GM23338 (cell line): Measurements from ENCODE around the gene RNF157. TPM values are rescaled to one million over a fixed set of nuclear protein-coding genes. Genes with fewer than 3 reads are reported as not detected.

ENCODE experiments used
- ATAC-seq: fragments of 200-7000 bp; cut with Tn5 transposase; 3 replicates; pipeline ENCODE4 v1.9.1; 2020
- DNase-seq: peaks from one replicate; pipeline ENCODE4 v3.0.0-alpha.2; 2015; ENCODE audit warnings: low spot score
- H2AFZ ChIP-seq: fragments of 200-600 bp; sonication (generic); 2 replicates; pipeline ENCODE4 v1.8.0; 2016; ENCODE audit warnings: antibody characterized with exemption, mild to moderate bottlenecking, moderate library complexity
- H3F3A ChIP-seq: fragments of 200-600 bp; sonication (generic); replicated peaks from 2 replicates; pipeline ENCODE4 v1.8.0; 2017; ENCODE audit warnings: antibody characterized with exemption, mixed run types, low read depth
- H3K27ac ChIP-seq: fragments of 200-600 bp; sonication (generic); 2 replicates; pipeline ENCODE4 v1.6.1; 2016; ENCODE audit warnings: low read depth
- H3K27me3 ChIP-seq: fragments of 200-600 bp; sonication (generic); 2 replicates; pipeline ENCODE4 v1.8.0; 2016; ENCODE audit warnings: mild to moderate bottlenecking, mixed run types, moderate library complexity; ENCODE audit not compliant: insufficient read depth
- H3K36me3 ChIP-seq: fragments of 200-600 bp; sonication (generic); 2 replicates; pipeline ENCODE4 v1.8.0; 2016; ENCODE audit warnings: mild to moderate bottlenecking; ENCODE audit not compliant: insufficient read depth
- H3K4me1 ChIP-seq: fragments of 200-600 bp; sonication (generic); 2 replicates; pipeline ENCODE4 v1.8.0; 2016; ENCODE audit warnings: mild to moderate bottlenecking, moderate library complexity; ENCODE audit not compliant: insufficient read depth
- H3K4me2 ChIP-seq: fragments of 200-600 bp; sonication (generic); 2 replicates; pipeline ENCODE4 v1.7.1; 2017; ENCODE audit warnings: mixed run types
- H3K4me3 ChIP-seq: fragments of 200-600 bp; sonication (generic); 2 replicates; pipeline ENCODE4 v1.6.1; 2016; ENCODE audit warnings: mixed run types
- H3K79me2 ChIP-seq: fragments of 200-600 bp; sonication (generic); replicated peaks from 2 replicates; pipeline ENCODE4 v1.8.0; 2017; ENCODE audit warnings: mild to moderate bottlenecking; ENCODE audit not compliant: insufficient read depth
- H3K9me2 ChIP-seq: fragments of 200-600 bp; sonication (generic); 2 replicates; pipeline ENCODE4 v1.8.0; 2017; ENCODE audit not compliant: insufficient read depth
- H4K20me1 ChIP-seq: fragments of 200-600 bp; sonication (generic); replicated peaks from 2 replicates; pipeline ENCODE4 v1.8.0; 2017; ENCODE audit warnings: mild to moderate bottlenecking; ENCODE audit not compliant: insufficient read depth
- H3K27ac Mint-ChIP-seq: 2 replicates; pipeline ENCODE4 v1.8.0; 2020; ENCODE audit warnings: inconsistent platforms, mild to moderate bottlenecking, moderate library complexity, mixed read lengths
- H3K27me3 Mint-ChIP-seq: 3 replicates; pipeline ENCODE4 v1.8.0; 2022; ENCODE audit warnings: low read depth, mild to moderate bottlenecking, moderate library complexity, mixed read lengths, inconsistent platforms; ENCODE audit not compliant: insufficient read depth, poor library complexity
- H3K36me3 Mint-ChIP-seq: 3 replicates; pipeline ENCODE4 v1.8.0; 2021; ENCODE audit warnings: low read depth, mild to moderate bottlenecking, inconsistent platforms, moderate library complexity, mixed read lengths
- H3K4me1 Mint-ChIP-seq: 3 replicates; pipeline ENCODE4 v1.8.0; 2020; ENCODE audit warnings: mild to moderate bottlenecking, inconsistent platforms, mixed read lengths
- H3K4me3 Mint-ChIP-seq: 3 replicates; pipeline ENCODE4 v1.8.0; 2021; ENCODE audit warnings: moderate library complexity, mild to moderate bottlenecking, inconsistent platforms, mixed read lengths
- H3K9me3 Mint-ChIP-seq: 3 replicates; pipeline ENCODE4 v1.8.0; 2020; ENCODE audit warnings: moderate library complexity, mild to moderate bottlenecking, inconsistent platforms, mixed read lengths
- CREB1 ChIP-seq: fragments of 250-450 bp; sonication (Bioruptor Pico); IDR thresholded peaks from 2 replicates; pipeline ENCODE4 v1.5.0; 2020; ENCODE audit warnings: low read depth, mild to moderate bottlenecking, moderate library complexity
- EZH2 ChIP-seq: fragments of 200-600 bp; sonication (generic); IDR thresholded peaks from one replicate; pipeline ENCODE4 v1.8.0; 2017; ENCODE audit warnings: antibody characterized with exemption, mild to moderate bottlenecking, low read depth; ENCODE audit not compliant: unreplicated experiment
- EZH2phosphoT487 ChIP-seq: fragments of 200-600 bp; sonication (generic); IDR thresholded peaks from one replicate; pipeline ENCODE4 v1.8.1; 2018; ENCODE audit warnings: antibody characterized with exemption; ENCODE audit not compliant: unreplicated experiment
- JUNB ChIP-seq: IDR thresholded peaks from one replicate; pipeline ENCODE4 v1.6.1; 2016; ENCODE audit warnings: antibody characterized with exemption; ENCODE audit not compliant: unreplicated experiment
- NANOG ChIP-seq: IDR thresholded peaks from 2 replicates; pipeline ENCODE4 v1.6.1; 2016; ENCODE audit warnings: antibody characterized with exemption, borderline replicate concordance
- POLR2AphosphoS5 ChIP-seq: IDR thresholded peaks from 2 replicates; pipeline ENCODE4 v1.6.1; 2016; ENCODE audit warnings: antibody characterized with exemption, low read depth
- STAT1 ChIP-seq: IDR thresholded peaks from one replicate; pipeline ENCODE4 v1.6.1; 2016; ENCODE audit warnings: antibody characterized with exemption; ENCODE audit not compliant: unreplicated experiment
- ZNF114 ChIP-seq: fragments of 250-450 bp; sonication (Bioruptor Pico); IDR thresholded peaks from 2 replicates; pipeline ENCODE4 v1.5.0; 2020; ENCODE audit warnings: mild to moderate bottlenecking, moderate library complexity
- ZNF331 ChIP-seq: fragments of 250-450 bp; sonication (Bioruptor Pico); IDR thresholded peaks from 2 replicates; pipeline ENCODE4 v1.5.0; 2020; ENCODE audit warnings: low read depth, mild to moderate bottlenecking, moderate library complexity
- polyA plus RNA-seq: library from polyadenylated mRNA; unstranded; fragments of >200 nt; fragmentation: Nextera tagmentation; extraction: Ambion mirVana; gene quantifications from 2 replicates; pipeline ENCODE4 v1.2.1, GENCODE V29; 2016
- total RNA-seq: library from RNA; depleted of rRNA; stranded (reverse); fragments of >200 nt; shearing (Covaris generic); gene quantifications from 2 replicates; pipeline ENCODE4 v1.2.3, GENCODE V29; 2014
- TF ChIP-seq, protein P1 (sequence below): IDR thresholded peaks from 2 replicates; pipeline ENCODE4 v1.6.1; 2016; ENCODE audit warnings: antibody characterized with exemption
- TF ChIP-seq, protein P2 (sequence below): fragments of 250-450 bp; sonication (Bioruptor Pico); IDR thresholded peaks from 2 replicates; pipeline ENCODE4 v1.5.0; 2020; ENCODE audit warnings: mild to moderate bottlenecking, moderate library complexity
- TF ChIP-seq, protein P3 (sequence below), 2 experiments: fragments of 200-600 bp in 1 of 2; sonication (generic) in 1 of 2; conservative IDR thresholded peaks; 2 replicates each; pipeline versions ENCODE4 v1.5.1 to v1.6.1; 2016 to 2017; ENCODE audit warnings: antibody characterized with exemption in 2 of 2, low read depth in 2 of 2, mild to moderate bottlenecking in 2 of 2, moderate library complexity in 1 of 2
- TF ChIP-seq, protein P4 (sequence below): IDR thresholded peaks from one replicate; pipeline ENCODE4 v1.6.1; 2018; ENCODE audit warnings: antibody characterized with exemption; ENCODE audit not compliant: unreplicated experiment

Gene RNF157
- total and polyA plus RNA-seq, 2 experiments from 2014 or later: 7.8 to 11.7 TPM

DNA sequence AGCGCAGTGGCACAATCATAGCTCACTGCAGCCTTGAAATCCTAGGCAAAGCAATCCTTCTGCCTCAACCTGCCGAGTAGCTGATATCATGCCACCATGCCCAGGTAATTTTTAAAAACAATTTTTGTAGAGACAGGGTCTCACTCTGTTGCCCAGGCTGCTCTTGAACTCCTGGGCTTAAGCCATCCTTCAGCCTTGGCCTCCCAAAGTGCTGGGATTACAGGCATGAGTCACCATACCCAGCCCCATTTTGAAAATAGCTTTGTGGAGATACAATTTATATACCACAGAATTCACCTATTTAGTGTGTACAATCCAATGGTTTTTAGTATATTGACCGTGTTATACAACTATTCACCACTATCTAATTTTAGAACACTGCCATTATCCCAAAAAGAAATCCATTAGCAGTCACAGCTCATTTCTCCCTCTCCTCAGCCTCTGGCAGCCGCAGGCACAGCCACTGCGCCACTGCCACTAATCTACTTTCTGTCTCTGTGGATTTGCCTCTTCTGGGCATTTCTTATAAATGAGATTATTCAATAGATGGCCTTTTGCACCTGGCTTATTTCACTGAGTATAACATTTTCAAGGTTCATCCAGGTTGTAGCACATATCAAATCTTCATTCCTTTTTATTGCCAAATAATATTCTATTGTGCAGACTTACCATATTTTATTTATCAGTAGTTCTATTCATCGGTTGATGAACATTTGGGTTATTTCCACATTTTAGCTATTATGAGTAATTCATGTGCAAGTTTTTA, 6.5 kb downstream of the RNF157 start:
- no peak overlapping the region for H3K4me3 ChIP-seq
- H3K4me3 Mint-ChIP-seq: no peak overlapping the region
- H4K20me1 ChIP-seq: peaks cover 4% of the 10 kb centered on the region
- H3K27ac Mint-ChIP-seq: no peak overlapping the region; the same call in 1 of the 2 replicates
- H3K9me2 ChIP-seq: no peaks in the 10 kb centered on the region
- H3K27ac ChIP-seq: no peak overlapping the region
- no peaks in the 10 kb centered on the region for H3K36me3 ChIP-seq
- H3K27me3 ChIP-seq: peaks cover 18% of the 10 kb centered on the region
- H3K4me1 Mint-ChIP-seq: no peaks in the 10 kb centered on the region
- H2AFZ ChIP-seq: no peak overlapping the region
- TF ChIP-seq, protein P1, sequence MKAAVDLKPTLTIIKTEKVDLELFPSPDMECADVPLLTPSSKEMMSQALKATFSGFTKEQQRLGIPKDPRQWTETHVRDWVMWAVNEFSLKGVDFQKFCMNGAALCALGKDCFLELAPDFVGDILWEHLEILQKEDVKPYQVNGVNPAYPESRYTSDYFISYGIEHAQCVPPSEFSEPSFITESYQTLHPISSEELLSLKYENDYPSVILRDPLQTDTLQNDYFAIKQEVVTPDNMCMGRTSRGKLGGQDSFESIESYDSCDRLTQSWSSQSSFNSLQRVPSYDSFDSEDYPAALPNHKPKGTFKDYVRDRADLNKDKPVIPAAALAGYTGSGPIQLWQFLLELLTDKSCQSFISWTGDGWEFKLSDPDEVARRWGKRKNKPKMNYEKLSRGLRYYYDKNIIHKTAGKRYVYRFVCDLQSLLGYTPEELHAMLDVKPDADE: no peak
- TF ChIP-seq CREB1 (no peak), STAT1 (no peak), EZH2 (no peak), EZH2phosphoT487 (no peak), POLR2AphosphoS5 (no peak), ZNF331 (CRISPR knock-in tag) (no peak), NANOG (no peak), JUNB (no peak), ZNF114 (CRISPR knock-in tag) (no peak)
- TF ChIP-seq, protein P2, sequence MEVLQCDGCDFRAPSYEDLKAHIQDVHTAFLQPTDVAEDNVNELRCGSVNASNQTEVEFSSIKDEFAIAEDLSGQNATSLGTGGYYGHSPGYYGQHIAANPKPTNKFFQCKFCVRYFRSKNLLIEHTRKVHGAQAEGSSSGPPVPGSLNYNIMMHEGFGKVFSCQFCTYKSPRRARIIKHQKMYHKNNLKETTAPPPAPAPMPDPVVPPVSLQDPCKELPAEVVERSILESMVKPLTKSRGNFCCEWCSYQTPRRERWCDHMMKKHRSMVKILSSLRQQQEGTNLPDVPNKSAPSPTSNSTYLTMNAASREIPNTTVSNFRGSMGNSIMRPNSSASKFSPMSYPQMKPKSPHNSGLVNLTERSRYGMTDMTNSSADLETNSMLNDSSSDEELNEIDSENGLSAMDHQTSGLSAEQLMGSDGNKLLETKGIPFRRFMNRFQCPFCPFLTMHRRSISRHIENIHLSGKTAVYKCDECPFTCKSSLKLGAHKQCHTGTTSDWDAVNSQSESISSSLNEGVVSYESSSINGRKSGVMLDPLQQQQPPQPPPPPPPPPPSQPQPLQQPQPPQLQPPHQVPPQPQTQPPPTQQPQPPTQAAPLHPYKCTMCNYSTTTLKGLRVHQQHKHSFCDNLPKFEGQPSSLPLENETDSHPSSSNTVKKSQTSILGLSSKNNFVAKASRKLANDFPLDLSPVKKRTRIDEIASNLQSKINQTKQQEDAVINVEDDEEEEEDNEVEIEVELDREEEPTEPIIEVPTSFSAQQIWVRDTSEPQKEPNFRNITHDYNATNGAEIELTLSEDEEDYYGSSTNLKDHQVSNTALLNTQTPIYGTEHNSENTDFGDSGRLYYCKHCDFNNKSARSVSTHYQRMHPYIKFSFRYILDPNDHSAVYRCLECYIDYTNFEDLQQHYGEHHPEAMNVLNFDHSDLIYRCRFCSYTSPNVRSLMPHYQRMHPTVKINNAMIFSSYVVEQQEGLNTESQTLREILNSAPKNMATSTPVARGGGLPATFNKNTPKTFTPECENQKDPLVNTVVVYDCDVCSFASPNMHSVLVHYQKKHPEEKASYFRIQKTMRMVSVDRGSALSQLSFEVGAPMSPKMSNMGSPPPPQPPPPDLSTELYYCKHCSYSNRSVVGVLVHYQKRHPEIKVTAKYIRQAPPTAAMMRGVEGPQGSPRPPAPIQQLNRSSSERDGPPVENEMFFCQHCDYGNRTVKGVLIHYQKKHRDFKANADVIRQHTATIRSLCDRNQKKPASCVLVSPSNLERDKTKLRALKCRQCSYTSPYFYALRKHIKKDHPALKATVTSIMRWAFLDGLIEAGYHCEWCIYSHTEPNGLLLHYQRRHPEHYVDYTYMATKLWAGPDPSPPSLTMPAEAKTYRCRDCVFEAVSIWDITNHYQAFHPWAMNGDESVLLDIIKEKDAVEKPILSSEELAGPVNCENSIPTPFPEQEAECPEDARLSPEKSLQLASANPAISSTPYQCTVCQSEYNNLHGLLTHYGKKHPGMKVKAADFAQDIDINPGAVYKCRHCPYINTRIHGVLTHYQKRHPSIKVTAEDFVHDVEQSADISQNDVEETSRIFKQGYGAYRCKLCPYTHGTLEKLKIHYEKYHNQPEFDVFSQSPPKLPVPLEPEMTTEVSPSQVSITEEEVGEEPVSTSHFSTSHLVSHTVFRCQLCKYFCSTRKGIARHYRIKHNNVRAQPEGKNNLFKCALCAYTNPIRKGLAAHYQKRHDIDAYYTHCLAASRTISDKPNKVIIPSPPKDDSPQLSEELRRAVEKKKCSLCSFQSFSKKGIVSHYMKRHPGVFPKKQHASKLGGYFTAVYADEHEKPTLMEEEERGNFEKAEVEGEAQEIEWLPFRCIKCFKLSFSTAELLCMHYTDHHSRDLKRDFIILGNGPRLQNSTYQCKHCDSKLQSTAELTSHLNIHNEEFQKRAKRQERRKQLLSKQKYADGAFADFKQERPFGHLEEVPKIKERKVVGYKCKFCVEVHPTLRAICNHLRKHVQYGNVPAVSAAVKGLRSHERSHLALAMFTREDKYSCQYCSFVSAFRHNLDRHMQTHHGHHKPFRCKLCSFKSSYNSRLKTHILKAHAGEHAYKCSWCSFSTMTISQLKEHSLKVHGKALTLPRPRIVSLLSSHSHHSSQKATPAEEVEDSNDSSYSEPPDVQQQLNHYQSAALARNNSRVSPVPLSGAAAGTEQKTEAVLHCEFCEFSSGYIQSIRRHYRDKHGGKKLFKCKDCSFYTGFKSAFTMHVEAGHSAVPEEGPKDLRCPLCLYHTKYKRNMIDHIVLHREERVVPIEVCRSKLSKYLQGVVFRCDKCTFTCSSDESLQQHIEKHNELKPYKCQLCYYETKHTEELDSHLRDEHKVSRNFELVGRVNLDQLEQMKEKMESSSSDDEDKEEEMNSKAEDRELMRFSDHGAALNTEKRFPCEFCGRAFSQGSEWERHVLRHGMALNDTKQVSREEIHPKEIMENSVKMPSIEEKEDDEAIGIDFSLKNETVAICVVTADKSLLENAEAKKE: no peak
- TF ChIP-seq, protein P3, sequence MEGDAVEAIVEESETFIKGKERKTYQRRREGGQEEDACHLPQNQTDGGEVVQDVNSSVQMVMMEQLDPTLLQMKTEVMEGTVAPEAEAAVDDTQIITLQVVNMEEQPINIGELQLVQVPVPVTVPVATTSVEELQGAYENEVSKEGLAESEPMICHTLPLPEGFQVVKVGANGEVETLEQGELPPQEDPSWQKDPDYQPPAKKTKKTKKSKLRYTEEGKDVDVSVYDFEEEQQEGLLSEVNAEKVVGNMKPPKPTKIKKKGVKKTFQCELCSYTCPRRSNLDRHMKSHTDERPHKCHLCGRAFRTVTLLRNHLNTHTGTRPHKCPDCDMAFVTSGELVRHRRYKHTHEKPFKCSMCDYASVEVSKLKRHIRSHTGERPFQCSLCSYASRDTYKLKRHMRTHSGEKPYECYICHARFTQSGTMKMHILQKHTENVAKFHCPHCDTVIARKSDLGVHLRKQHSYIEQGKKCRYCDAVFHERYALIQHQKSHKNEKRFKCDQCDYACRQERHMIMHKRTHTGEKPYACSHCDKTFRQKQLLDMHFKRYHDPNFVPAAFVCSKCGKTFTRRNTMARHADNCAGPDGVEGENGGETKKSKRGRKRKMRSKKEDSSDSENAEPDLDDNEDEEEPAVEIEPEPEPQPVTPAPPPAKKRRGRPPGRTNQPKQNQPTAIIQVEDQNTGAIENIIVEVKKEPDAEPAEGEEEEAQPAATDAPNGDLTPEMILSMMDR (conservative IDR thresholded peaks at IDR 0.05; ENCODE audit: low read depth in 2 of 2): no peak
- TF ChIP-seq, protein P4, sequence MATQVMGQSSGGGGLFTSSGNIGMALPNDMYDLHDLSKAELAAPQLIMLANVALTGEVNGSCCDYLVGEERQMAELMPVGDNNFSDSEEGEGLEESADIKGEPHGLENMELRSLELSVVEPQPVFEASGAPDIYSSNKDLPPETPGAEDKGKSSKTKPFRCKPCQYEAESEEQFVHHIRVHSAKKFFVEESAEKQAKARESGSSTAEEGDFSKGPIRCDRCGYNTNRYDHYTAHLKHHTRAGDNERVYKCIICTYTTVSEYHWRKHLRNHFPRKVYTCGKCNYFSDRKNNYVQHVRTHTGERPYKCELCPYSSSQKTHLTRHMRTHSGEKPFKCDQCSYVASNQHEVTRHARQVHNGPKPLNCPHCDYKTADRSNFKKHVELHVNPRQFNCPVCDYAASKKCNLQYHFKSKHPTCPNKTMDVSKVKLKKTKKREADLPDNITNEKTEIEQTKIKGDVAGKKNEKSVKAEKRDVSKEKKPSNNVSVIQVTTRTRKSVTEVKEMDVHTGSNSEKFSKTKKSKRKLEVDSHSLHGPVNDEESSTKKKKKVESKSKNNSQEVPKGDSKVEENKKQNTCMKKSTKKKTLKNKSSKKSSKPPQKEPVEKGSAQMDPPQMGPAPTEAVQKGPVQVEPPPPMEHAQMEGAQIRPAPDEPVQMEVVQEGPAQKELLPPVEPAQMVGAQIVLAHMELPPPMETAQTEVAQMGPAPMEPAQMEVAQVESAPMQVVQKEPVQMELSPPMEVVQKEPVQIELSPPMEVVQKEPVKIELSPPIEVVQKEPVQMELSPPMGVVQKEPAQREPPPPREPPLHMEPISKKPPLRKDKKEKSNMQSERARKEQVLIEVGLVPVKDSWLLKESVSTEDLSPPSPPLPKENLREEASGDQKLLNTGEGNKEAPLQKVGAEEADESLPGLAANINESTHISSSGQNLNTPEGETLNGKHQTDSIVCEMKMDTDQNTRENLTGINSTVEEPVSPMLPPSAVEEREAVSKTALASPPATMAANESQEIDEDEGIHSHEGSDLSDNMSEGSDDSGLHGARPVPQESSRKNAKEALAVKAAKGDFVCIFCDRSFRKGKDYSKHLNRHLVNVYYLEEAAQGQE: no peak
- no peaks in the 10 kb centered on the region for H3K9me3 Mint-ChIP-seq
- no peak for DNase-seq
- no peaks in the 10 kb centered on the region for H3K4me1 ChIP-seq
- no peaks in the 10 kb centered on the region; the same call in 1 of the 2 replicates for H3K79me2 ChIP-seq
- no peak overlapping the region for H3K4me2 ChIP-seq
- no peak for ATAC-seq
- peaks cover 9% of the 10 kb centered on the region for H3K27me3 Mint-ChIP-seq
- no peaks in the 10 kb centered on the region for H3F3A ChIP-seq
- H3K36me3 Mint-ChIP-seq: no peaks in the 10 kb centered on the region
